Measurements from ENCODE around the gene FBXL14.

- TF ChIP-seq CTCF (IDR thresholded peaks at IDR 0.05) (no peak), POLR2A (IDR thresholded peaks at IDR 0.05) (no peak)
These were observed 17.6 kb upstream of the FBXL14 start for GRCh38 chr12:1611803-1612572.
